HG03354 (cell line): ENCODE results near the gene CD164.

Source experiments
- ATAC-seq: cut with Tn5 transposase; IDR thresholded peaks from one replicate; pipeline ENCODE4 v1.9.1; 2021; ENCODE audit warnings: mild to moderate bottlenecking; ENCODE audit not compliant: unreplicated experiment, poor library complexity, severe bottlenecking

Gene CD164

DNA sequence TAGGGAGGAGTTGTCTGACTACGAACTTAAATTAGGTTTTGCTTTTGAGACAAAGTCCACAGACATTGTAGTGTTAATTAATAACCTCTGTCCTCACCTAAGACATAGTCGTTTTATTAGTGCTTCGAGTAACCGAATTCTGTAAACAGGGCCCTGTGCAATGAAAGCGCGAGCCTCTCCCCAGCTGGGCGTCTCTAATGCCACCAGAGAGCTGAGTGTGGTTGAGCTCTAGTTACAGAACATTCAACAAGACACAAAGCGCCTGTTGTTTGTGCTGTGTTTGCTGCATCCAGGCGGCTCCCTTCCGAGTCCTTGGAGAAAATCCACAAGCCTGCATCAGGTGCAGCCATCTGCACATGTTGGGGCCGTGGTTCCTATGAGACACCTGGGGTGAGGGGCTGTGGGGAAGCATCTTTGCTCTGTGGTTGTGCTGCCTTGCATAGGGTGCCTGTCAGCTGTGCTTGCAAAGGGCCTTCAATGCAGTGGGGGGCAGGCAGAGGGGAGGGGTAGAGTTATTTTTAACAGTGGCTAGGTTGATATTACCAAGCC lies 63.9 kb downstream of the CD164 start:
- ATAC-seq: no peak

DNA sequence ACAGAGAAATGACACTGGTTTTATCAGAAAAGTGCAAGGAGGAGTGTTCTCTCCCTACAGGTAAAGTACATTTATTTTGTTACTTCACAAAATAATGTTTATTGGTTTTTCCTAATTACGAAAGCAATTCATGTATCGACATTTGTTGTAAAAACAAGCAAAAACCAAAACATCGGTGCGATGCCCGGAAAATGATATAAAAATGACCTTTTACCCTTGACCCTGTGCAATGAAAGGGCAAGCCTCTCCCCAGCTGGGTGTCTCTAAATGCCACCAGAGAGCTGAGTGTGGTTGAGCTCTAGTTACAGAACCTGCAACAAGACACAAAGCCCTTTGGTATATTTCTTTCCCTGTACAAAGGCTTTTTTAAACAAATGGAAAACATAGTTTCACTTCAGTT lies 65.4 kb downstream of the CD164 start:
- ATAC-seq: no peak
